Forelimb muscle (tissue), 1 donor: ENCODE results near the gene EBPL. TPM values are rescaled to one million over a fixed set of nuclear protein-coding genes. Genes with fewer than 3 reads are reported as not detected.

Experiments used
- DNase-seq: peaks from one replicate; pipeline ENCODE4 v3.0.0-alpha.2; 2013; ENCODE audit warnings: low read depth
- polyA plus RNA-seq: library from polyadenylated mRNA; unstranded; fragments of 120-200 nt; gene quantifications from one replicate; pipeline ENCODE4 v1.2.1, GENCODE V29; 2013; ENCODE audit not compliant: insufficient read length

Gene EBPL
- polyA plus RNA-seq, 1 donor: 19.8 TPM

- DNase-seq: no peak
These were observed 14.5 kb downstream of the EBPL start for GRCh38 chr13:49676581-49677298.

GRCh38 chr13:49670828-49671227 lies 20.5 kb downstream of the EBPL start:
- no peak for DNase-seq

GRCh38 chr13:49669735-49670309 lies 21.5 kb downstream of the EBPL start:
- DNase-seq: no peak

GRCh38 chr13:49667773-49668172 lies 23.5 kb downstream of the EBPL start:
- DNase-seq: no peak

GRCh38 chr13:49664606-49665005 lies 26.7 kb downstream of the EBPL start:
- DNase-seq: no peak

GRCh38 chr13:49657241-49657641 lies 34.0 kb downstream of the EBPL start:
- DNase-seq: no peak

- no peak for DNase-seq
These were observed 35.4 kb downstream of the EBPL start for GRCh38 chr13:49655906-49656305.

- DNase-seq: no peak
These were observed 37.3 kb downstream of the EBPL start for GRCh38 chr13:49654011-49654410.

GRCh38 chr13:49653478-49653877 lies 37.8 kb downstream of the EBPL start:
- no peak for DNase-seq

- no peak for DNase-seq
These were observed 38.7 kb downstream of the EBPL start for GRCh38 chr13:49652355-49653305.

- DNase-seq: no peak
These were observed 39.5 kb downstream of the EBPL start for GRCh38 chr13:49651570-49652354.

GRCh38 chr13:49649963-49650312 lies 41.3 kb downstream of the EBPL start:
- DNase-seq: no peak

- no peak for DNase-seq
These were observed 41.9 kb downstream of the EBPL start for GRCh38 chr13:49649244-49649962.

GRCh38 chr13:49646688-49647087 lies 44.6 kb downstream of the EBPL start:
- DNase-seq: no peak

- no peak for DNase-seq
These were observed 45.8 kb downstream of the EBPL start for GRCh38 chr13:49645451-49645850.

- DNase-seq: no peak
These were observed 48.1 kb downstream of the EBPL start for GRCh38 chr13:49643035-49643646.

- no peak for DNase-seq
These were observed 49.4 kb downstream of the EBPL start for GRCh38 chr13:49641801-49642291.

- no peak for DNase-seq
These were observed 52.6 kb downstream of the EBPL start for GRCh38 chr13:49638744-49639072.

- DNase-seq: no peak
These were observed 53.1 kb downstream of the EBPL start for GRCh38 chr13:49638030-49638743.

GRCh38 chr13:49636705-49637104 lies 54.6 kb downstream of the EBPL start:
- DNase-seq: no peak
